ENCODE data around the gene SDK2. TPM values are rescaled to one million over a fixed set of nuclear protein-coding genes. Genes with fewer than 3 reads are reported as not detected.

SDK2 gene
- total and polyA plus RNA-seq, 2 of the 8 experiments (the other 6 are each of a cell fraction or from before 2014, with no cell fraction given): 3.9 to 4.1 TPM

DNA sequence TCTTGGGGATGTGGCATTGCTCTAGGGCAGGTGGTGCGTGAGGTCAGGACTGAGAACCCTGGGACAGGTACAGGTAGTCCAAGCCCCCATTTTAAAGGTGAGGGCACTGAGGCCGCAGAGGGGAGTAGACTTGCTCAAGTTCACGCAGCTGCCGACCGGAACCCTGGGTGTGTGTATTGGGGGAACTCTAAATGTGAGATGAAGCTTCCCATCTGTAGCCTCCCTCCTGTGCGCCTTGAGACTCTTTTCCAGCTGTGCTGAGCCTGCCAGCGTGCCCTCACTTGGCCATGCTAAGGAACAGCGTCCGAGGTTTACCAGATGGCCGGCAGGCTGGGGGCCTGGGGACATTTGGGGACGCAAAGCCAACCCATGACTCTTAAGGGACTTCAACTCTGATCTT, 253.4 kb downstream of the SDK2 start:
- H3K9me3 ChIP-seq (ENCODE audit: insufficient read depth in 2 of 2, low read depth in 1 of 2, low read length in 1 of 2): no peaks in the 10 kb centered on the region
- H3K14ac ChIP-seq (ENCODE audit: insufficient read length): no peak overlapping the region
- no peaks in the 10 kb centered on the region for H4K20me1 ChIP-seq (replicated peaks in 1 of 2; ENCODE audit: control insufficient read depth in 1 of 2, insufficient read depth in 2 of 2, low read length in 2 of 2)
- no peak overlapping the region for H4K91ac ChIP-seq (replicated peaks; ENCODE audit: insufficient read length, low read length)
- H3K9ac ChIP-seq (replicated peaks in 1 of 4; ENCODE audit: extremely low read depth in 1 of 4, low read depth in 3 of 4, low read length in 3 of 4): no peak overlapping the region
- no peak for TF ChIP-seq RXRA (IDR thresholded peaks at IDR 0.05; ENCODE audit: insufficient read depth, low read depth, low read length)
- peaks cover 0 to 2% (median 0%) of the 10 kb centered on the region in 4 experiments; a peak in 3 of 7 replicates for H3K4me1 ChIP-seq (replicated peaks in 1 of 4; ENCODE audit: control insufficient read depth in 3 of 4, insufficient read depth in 4 of 4, low read length in 3 of 4)
- H3K18ac ChIP-seq (ENCODE audit: extremely low read depth, low read length): no peak overlapping the region
- no peak overlapping the region for H2BK12ac ChIP-seq (ENCODE audit: low read depth, low read length)
- no peak for DNase-seq (ENCODE audit: low read depth in 1 of 2, low spot score in 2 of 2)
- H3K23me2 ChIP-seq (ENCODE audit: low read depth, low read length): no peaks in the 10 kb centered on the region; the same call in 1 of the 2 replicates
- H2AFZ ChIP-seq (ENCODE audit: low read length): no peak overlapping the region
- ChIA-PET POLR2A (ENCODE audit: partially characterized antibody) (no interaction called here), CTCF (ENCODE audit: partially characterized antibody) (interaction anchor here (0.6 to 3.0 kb wide), 4 partner anchors 20 to 134 kb away, joined by 3 to 15 read pairs (median 8); no protein-coding TSS in a partner anchor)
- no peak for FAIRE-seq
- H3K79me2 ChIP-seq (ENCODE audit: control insufficient read depth in 1 of 2, insufficient read depth in 2 of 2, low read length in 2 of 2): no peaks in the 10 kb centered on the region
- no peak overlapping the region for H3K56ac ChIP-seq (replicated peaks; ENCODE audit: insufficient read length, low read depth, low read length)
- no peak overlapping the region for H3K27ac ChIP-seq (ENCODE audit: low read depth, low read length)
- H3K27me3 ChIP-seq (replicated peaks in 1 of 4; ENCODE audit: control insufficient read depth in 3 of 4, extremely low read depth in 1 of 4, insufficient read depth in 3 of 4, low read length in 3 of 4): no peaks in the 10 kb centered on the region
- no peak overlapping the region for H2BK120ac ChIP-seq (replicated peaks; ENCODE audit: low read depth, low read length)
- WGBS, 2 experiments (ENCODE audit: extremely low coverage in 1 of 2, insufficient coverage in 1 of 2, insufficient read length in 1 of 2, insufficient replicate concordance in 2 of 2, low coverage in 1 of 2, low lambda C conversion rate in 2 of 2, missing lambda C conversion rate in 1 of 2): 93% methylated on average over 11 of the region's 11 CpGs; no CpG with 5 or more reads in 1 of the 2 experiments
- no peak overlapping the region for H3K4me3 ChIP-seq (ENCODE audit: extremely low read depth in 1 of 4, insufficient read depth in 2 of 4, low read depth in 3 of 4, low read length in 4 of 4)
- no peak overlapping the region for H4K8ac ChIP-seq (ENCODE audit: extremely low read depth, insufficient read depth, low read length)
- H2BK20ac ChIP-seq (ENCODE audit: low read length): no peak overlapping the region
- no peak overlapping the region for H3K23ac ChIP-seq (ENCODE audit: insufficient read length)
- H3K36me3 ChIP-seq (ENCODE audit: control insufficient read depth in 2 of 4, insufficient read depth in 4 of 4, low read length in 3 of 4): peaks cover 0 to 2% (median 0%) of the 10 kb centered on the region in 4 experiments; a peak in 2 of 8 replicates
- H2BK5ac ChIP-seq (ENCODE audit: low read depth, low read length): no peak overlapping the region
- no peak overlapping the region for H2AK5ac ChIP-seq (ENCODE audit: low read depth, low read length)
- no peak overlapping the region for H4K5ac ChIP-seq (ENCODE audit: insufficient read length, low read depth, low read length)
- no peak overlapping the region for H3K4me2 ChIP-seq (ENCODE audit: insufficient read depth in 1 of 2, low read depth in 2 of 2, low read length in 2 of 2)
- no peaks in the 10 kb centered on the region; the same call in 1 of the 2 replicates for H3K79me1 ChIP-seq (ENCODE audit: low read depth, low read length)
- H3K4ac ChIP-seq (replicated peaks; ENCODE audit: insufficient read length, low read depth, low read length): no peak overlapping the region
- no peak overlapping the region for H2BK15ac ChIP-seq (ENCODE audit: low read length)
